Transverse colon (tissue), 4 donors: ENCODE measurements around the gene NR0B2.

Source experiments
- CTCF ChIP-seq, 5 experiments: fragments of 200-600 bp in 3 of 5; fragments of 450-650 bp in 2 of 5; sonication (generic) in 3 of 5; IDR thresholded peaks; 1 replicate in 2 of 5; 2 replicates in 3 of 5; pipeline ENCODE4 v1.5.1; 2016 to 2017; ENCODE audit warnings: antibody characterized with exemption in 5 of 5, inconsistent platforms in 3 of 5, mild to moderate bottlenecking in 2 of 5, moderate library complexity in 1 of 5
- EP300 ChIP-seq: sonication (generic); formaldehyde crosslinking; IDR thresholded peaks from one replicate; pipeline ENCODE4 v1.6.1; 2017; ENCODE audit warnings: antibody characterized with exemption, low read depth
- POLR2AphosphoS5 ChIP-seq, 3 donors: sonication (generic); formaldehyde crosslinking; IDR thresholded peaks; one replicate each; pipeline ENCODE4 v1.6.1; 2016; ENCODE audit warnings: antibody characterized with exemption in 3 of 3

GRCh38 chr1:26888231-26888630 lies 25.5 kb downstream of the NR0B2 start:
- TF ChIP-seq POLR2AphosphoS5 (IDR thresholded peaks at IDR 0.05) (no peak), CTCF (IDR thresholded peaks at IDR 0.05) (no peak), EP300 (no peak)
